GM12878 (cell line): Measurements from ENCODE around the gene CCN5.

Experiments used
- BHLHE40 ChIP-seq, 2 experiments: fragments of 450-650 bp in 1 of 2; IDR thresholded peaks; 2 replicates each; pipeline ENCODE4 v1.6.1; 2011 to 2017; ENCODE audit warnings: low read depth in 2 of 2, borderline replicate concordance in 1 of 2, improper control_type of control experiment in 1 of 2, low read length in 1 of 2, mild to moderate bottlenecking in 1 of 2
- JUND ChIP-seq: IDR thresholded peaks from 2 replicates; pipeline ENCODE4 v1.6.1; 2012; ENCODE audit warnings: low read depth, mild to moderate bottlenecking, low read length, improper control_type of control experiment, moderate library complexity
- POLR2A ChIP-seq: IDR thresholded peaks from 2 replicates; pipeline ENCODE4 v1.6.1; 2011; ENCODE audit warnings: low read depth, mild to moderate bottlenecking, low read length
- POLR2AphosphoS5 ChIP-seq: IDR thresholded peaks from 2 replicates; pipeline ENCODE4 v1.6.1; 2011; ENCODE audit warnings: mild to moderate bottlenecking, low read length, inconsistent platforms
- SMAD1 ChIP-seq: fragments of 450-650 bp; IDR thresholded peaks from 2 replicates; pipeline ENCODE4 v1.6.1; 2018; ENCODE audit warnings: mild to moderate bottlenecking, low read depth; ENCODE audit not compliant: partially characterized antibody
- STAT1 ChIP-seq: fragments of 450-650 bp; conservative IDR thresholded peaks from 2 replicates; pipeline ENCODE4 v1.6.1; 2014; ENCODE audit warnings: antibody characterized with exemption, mild to moderate bottlenecking
- TF ChIP-seq, protein P1 (sequence below), 3 experiments: IDR thresholded peaks in 2 of 3; conservative IDR thresholded peaks in 1 of 3; 2 replicates each; pipeline ENCODE4 v1.5.1; 2011; ENCODE audit warnings: low read depth in 3 of 3, low read length in 3 of 3, mild to moderate bottlenecking in 3 of 3, control low read depth in 2 of 3, moderate library complexity in 2 of 3, inconsistent platforms in 1 of 3, mixed read lengths in 1 of 3; ENCODE audit not compliant: control insufficient read depth in 2 of 3, insufficient read depth in 1 of 3; ENCODE audit errors: extremely low read depth in 1 of 3
- TF ChIP-seq, protein P2 (sequence below): fragments of 450-650 bp; formaldehyde crosslinking; IDR thresholded peaks from 2 replicates; pipeline ENCODE4 v1.4.0; 2020; ENCODE audit warnings: mild to moderate bottlenecking, moderate library complexity

DNA sequence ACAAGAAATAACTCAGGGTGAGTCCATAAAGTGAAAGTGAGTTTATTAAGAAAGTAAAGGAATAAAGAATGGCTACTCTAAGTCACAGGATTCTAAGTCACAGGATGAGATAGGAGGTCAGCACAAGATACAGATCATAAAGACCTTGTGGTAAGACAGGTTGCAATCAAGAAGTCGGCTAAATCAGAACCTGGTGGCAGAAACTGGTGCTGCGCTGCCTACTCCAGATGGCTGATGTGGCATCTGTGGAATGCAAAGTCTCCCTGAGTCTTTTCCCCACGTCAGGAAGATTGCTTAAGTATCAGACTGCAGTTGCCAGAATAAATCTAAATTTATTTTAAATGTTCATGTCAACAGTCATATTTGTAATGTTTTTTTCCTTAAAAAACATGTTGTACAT lies 19.8 kb downstream of the CCN5 start:
- TF ChIP-seq POLR2A, result no peak
- TF ChIP-seq POLR2AphosphoS5, result no peak
- no peak for TF ChIP-seq STAT1
- TF ChIP-seq BHLHE40 (IDR thresholded peaks at IDR 0.05; ENCODE audit: borderline replicate concordance in 1 of 2, low read depth in 2 of 2, low read length in 1 of 2), result no peak
- TF ChIP-seq, protein P1, sequence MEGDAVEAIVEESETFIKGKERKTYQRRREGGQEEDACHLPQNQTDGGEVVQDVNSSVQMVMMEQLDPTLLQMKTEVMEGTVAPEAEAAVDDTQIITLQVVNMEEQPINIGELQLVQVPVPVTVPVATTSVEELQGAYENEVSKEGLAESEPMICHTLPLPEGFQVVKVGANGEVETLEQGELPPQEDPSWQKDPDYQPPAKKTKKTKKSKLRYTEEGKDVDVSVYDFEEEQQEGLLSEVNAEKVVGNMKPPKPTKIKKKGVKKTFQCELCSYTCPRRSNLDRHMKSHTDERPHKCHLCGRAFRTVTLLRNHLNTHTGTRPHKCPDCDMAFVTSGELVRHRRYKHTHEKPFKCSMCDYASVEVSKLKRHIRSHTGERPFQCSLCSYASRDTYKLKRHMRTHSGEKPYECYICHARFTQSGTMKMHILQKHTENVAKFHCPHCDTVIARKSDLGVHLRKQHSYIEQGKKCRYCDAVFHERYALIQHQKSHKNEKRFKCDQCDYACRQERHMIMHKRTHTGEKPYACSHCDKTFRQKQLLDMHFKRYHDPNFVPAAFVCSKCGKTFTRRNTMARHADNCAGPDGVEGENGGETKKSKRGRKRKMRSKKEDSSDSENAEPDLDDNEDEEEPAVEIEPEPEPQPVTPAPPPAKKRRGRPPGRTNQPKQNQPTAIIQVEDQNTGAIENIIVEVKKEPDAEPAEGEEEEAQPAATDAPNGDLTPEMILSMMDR (IDR thresholded peaks at IDR 0.05 in 2 of 3, conservative IDR thresholded peaks at IDR 0.05 in 1 of 3; ENCODE audit: control insufficient read depth in 2 of 3, extremely low read depth in 1 of 3, insufficient read depth in 1 of 3, low read depth in 3 of 3, low read length in 3 of 3), result 0 out of 6 replicates have a peak, but pooled peaks of 2 of the 3 experiments have one; percentile 2 to 12
- TF ChIP-seq SMAD1, result no peak
- no peak for TF ChIP-seq JUND
- TF ChIP-seq, protein P2, sequence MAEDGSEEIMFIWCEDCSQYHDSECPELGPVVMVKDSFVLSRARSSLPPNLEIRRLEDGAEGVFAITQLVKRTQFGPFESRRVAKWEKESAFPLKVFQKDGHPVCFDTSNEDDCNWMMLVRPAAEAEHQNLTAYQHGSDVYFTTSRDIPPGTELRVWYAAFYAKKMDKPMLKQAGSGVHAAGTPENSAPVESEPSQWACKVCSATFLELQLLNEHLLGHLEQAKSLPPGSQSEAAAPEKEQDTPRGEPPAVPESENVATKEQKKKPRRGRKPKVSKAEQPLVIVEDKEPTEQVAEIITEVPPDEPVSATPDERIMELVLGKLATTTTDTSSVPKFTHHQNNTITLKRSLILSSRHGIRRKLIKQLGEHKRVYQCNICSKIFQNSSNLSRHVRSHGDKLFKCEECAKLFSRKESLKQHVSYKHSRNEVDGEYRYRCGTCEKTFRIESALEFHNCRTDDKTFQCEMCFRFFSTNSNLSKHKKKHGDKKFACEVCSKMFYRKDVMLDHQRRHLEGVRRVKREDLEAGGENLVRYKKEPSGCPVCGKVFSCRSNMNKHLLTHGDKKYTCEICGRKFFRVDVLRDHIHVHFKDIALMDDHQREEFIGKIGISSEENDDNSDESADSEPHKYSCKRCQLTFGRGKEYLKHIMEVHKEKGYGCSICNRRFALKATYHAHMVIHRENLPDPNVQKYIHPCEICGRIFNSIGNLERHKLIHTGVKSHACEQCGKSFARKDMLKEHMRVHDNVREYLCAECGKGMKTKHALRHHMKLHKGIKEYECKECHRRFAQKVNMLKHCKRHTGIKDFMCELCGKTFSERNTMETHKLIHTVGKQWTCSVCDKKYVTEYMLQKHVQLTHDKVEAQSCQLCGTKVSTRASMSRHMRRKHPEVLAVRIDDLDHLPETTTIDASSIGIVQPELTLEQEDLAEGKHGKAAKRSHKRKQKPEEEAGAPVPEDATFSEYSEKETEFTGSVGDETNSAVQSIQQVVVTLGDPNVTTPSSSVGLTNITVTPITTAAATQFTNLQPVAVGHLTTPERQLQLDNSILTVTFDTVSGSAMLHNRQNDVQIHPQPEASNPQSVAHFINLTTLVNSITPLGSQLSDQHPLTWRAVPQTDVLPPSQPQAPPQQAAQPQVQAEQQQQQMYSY, result no peak
